Astrocyte (in vitro differentiated cells and primary cell): ENCODE measurements around the gene DHX29.

Experiments used
- CTCF ChIP-seq: IDR thresholded peaks from 2 replicates; pipeline ENCODE4 v1.5.1; 2011; ENCODE audit warnings: low read depth, mild to moderate bottlenecking, inconsistent platforms, low read length, moderate library complexity; ENCODE audit not compliant: insufficient read depth
- EZH2 ChIP-seq: IDR thresholded peaks from 2 replicates; pipeline ENCODE4 v1.6.1; 2012; ENCODE audit warnings: mild to moderate bottlenecking, low read length, inconsistent platforms; ENCODE audit not compliant: insufficient read depth

GRCh38 chr5:55316289-55316688 is 8.8 kb upstream of the DHX29 start:
- TF ChIP-seq CTCF = no peak
- TF ChIP-seq EZH2 = no peak
